ENCODE results near the gene RING1. TPM values are rescaled to one million over a fixed set of nuclear protein-coding genes. Genes with fewer than 3 reads are reported as not detected.

RING1 gene
- polyA plus RNA-seq, 6 donors from 2014 or later = 2.8 to 12.1 (median 7.4) TPM

- H3K4me1 Mint-ChIP-seq = peaks cover 35 to 37% (median 37%) of the 10 kb centered on the region in 3 donors
- H3K27me3 Mint-ChIP-seq = peaks cover 21 to 49% (median 46%) of the 10 kb centered on the region in 3 donors
- H3K27ac Mint-ChIP-seq = peak within 1 kb of the TSS in 4 of 6 donors; percentile 46 to 88 (median 72)
- peak; percentile 66 to 71 for ATAC-seq (ENCODE audit: low read depth in 2 of 2)
- DNase-seq = peak; percentile 34
- peak within 1 kb of the TSS; percentile 78 to 96 (median 90) for H3K4me3 Mint-ChIP-seq
- peaks cover 0 to 24% of the 10 kb centered on the region in 2 donors for H3K36me3 Mint-ChIP-seq
- H3K9me3 Mint-ChIP-seq = peaks cover 0 to 5% (median 0%) of the 10 kb centered on the region in 7 donors
Observed at GRCh38 chr6:33192105-33192646, 16.1 kb upstream of the RING1 start, which contains the start of gene COL11A2. COL11A2 (minus strand) TSS chr6:33192467; CDS start chr6:33192240, 227 bp downstream.

GRCh38 chr6:33192671-33193602 lies 15.4 kb upstream of the RING1 start:
- Mint-ChIP-seq H3K27me3 (peaks cover 17 to 41% (median 38%) of the 10 kb centered on the region in 3 donors), H3K9me3 (peaks cover 0 to 2% (median 0%) of the 10 kb centered on the region in 7 donors), H3K4me3 (peak overlapping the region; percentile 78 to 96 (median 90)), H3K36me3 (peaks cover 0 to 24% of the 10 kb centered on the region in 2 donors), H3K27ac (peak overlapping the region in 3 of 6 donors; percentile 42 to 88 (median 64)), H3K4me1 (peaks cover 36 to 39% (median 38%) of the 10 kb centered on the region in 3 donors)
- DNase-seq = peak; percentile 44
- peak; percentile 46 to 49 for ATAC-seq (ENCODE audit: low read depth in 2 of 2)

- Mint-ChIP-seq H3K4me3 (peak overlapping the region in 7 of 8 donors; percentile 24 to 84 (median 69)), H3K27me3 (peaks cover 11 to 34% (median 32%) of the 10 kb centered on the region in 3 donors), H3K4me1 (peaks cover 43 to 46% (median 43%) of the 10 kb centered on the region in 3 donors), H3K27ac (peak overlapping the region in 2 of 6 donors; percentile 70 to 84), H3K36me3 (peaks cover 0 to 24% of the 10 kb centered on the region in 2 donors), H3K9me3 (no peaks in the 10 kb centered on the region)
- no peak for ATAC-seq (ENCODE audit: low read depth in 2 of 2)
- DNase-seq = no peak
Observed at GRCh38 chr6:33193619-33194018, 14.7 kb upstream of the RING1 start.

GRCh38 chr6:33194431-33194979 lies 13.8 kb upstream of the RING1 start:
- Mint-ChIP-seq H3K27ac (no peak overlapping the region), H3K4me1 (peaks cover 52 to 54% (median 52%) of the 10 kb centered on the region in 3 donors), H3K9me3 (no peaks in the 10 kb centered on the region), H3K36me3 (peaks cover 0 to 24% of the 10 kb centered on the region in 2 donors), H3K27me3 (peaks cover 11 to 26% (median 26%) of the 10 kb centered on the region in 3 donors), H3K4me3 (peak overlapping the region in 3 of 8 donors; percentile 61 to 79 (median 69))
- no peak for ATAC-seq (ENCODE audit: low read depth in 2 of 2)
- no peak for DNase-seq

GRCh38 chr6:33195304-33196165 lies 12.8 kb upstream of the RING1 start:
- Mint-ChIP-seq H3K27me3 (peaks cover 8 to 16% (median 15%) of the 10 kb centered on the region in 3 donors), H3K4me1 (peaks cover 54 to 59% (median 57%) of the 10 kb centered on the region in 3 donors), H3K4me3 (peak overlapping the region in 1 of 8 donors; percentile 79), H3K9me3 (no peaks in the 10 kb centered on the region), H3K27ac (peak overlapping the region in 1 of 6 donors; percentile 88), H3K36me3 (peaks cover 0 to 24% of the 10 kb centered on the region in 2 donors)
- DNase-seq = no peak
- no peak for ATAC-seq (ENCODE audit: low read depth in 2 of 2)

GRCh38 chr6:33197431-33198048 lies 10.8 kb upstream of the RING1 start:
- ATAC-seq (ENCODE audit: low read depth in 2 of 2) (peak; percentile 26 to 29), DNase-seq (peak; percentile 54)
- Mint-ChIP-seq H3K4me1 (peaks cover 59 to 73% (median 66%) of the 10 kb centered on the region in 3 donors), H3K4me3 (peak overlapping the region; percentile 7 to 99 (median 74)), H3K27ac (peak overlapping the region in 3 of 6 donors; percentile 50 to 65 (median 50)), H3K36me3 (peaks cover 7 to 26% of the 10 kb centered on the region in 2 donors), H3K27me3 (no peaks in the 10 kb centered on the region), H3K9me3 (no peaks in the 10 kb centered on the region)

GRCh38 chr6:33198159-33198852 lies 10.0 kb upstream of the RING1 start:
- H3K36me3 Mint-ChIP-seq = peaks cover 13 to 33% of the 10 kb centered on the region in 2 donors
- peak overlapping the region in 3 of 6 donors; percentile 29 to 96 (median 91) for H3K27ac Mint-ChIP-seq
- ATAC-seq (ENCODE audit: low read depth in 2 of 2) (no peak), DNase-seq (no peak)
- no peaks in the 10 kb centered on the region for H3K9me3 Mint-ChIP-seq
- peak overlapping the region; percentile 77 to 100 (median 92) for H3K4me3 Mint-ChIP-seq
- H3K4me1 Mint-ChIP-seq = peaks cover 60 to 76% (median 67%) of the 10 kb centered on the region in 3 donors
- H3K27me3 Mint-ChIP-seq = no peaks in the 10 kb centered on the region

GRCh38 chr6:33198853-33199436 lies 9.4 kb upstream of the RING1 start:
- Mint-ChIP-seq H3K4me3 (peak overlapping the region; percentile 90 to 100 (median 97)), H3K9me3 (no peaks in the 10 kb centered on the region), H3K36me3 (peaks cover 13 to 34% of the 10 kb centered on the region in 2 donors), H3K27ac (peak overlapping the region in 4 of 6 donors; percentile 75 to 96 (median 84)), H3K4me1 (peaks cover 65 to 77% (median 69%) of the 10 kb centered on the region in 3 donors), H3K27me3 (no peaks in the 10 kb centered on the region)
- DNase-seq (no peak), ATAC-seq (ENCODE audit: low read depth in 2 of 2) (no peak)

GRCh38 chr6:33199687-33200218 lies 8.5 kb upstream of the RING1 start:
- ATAC-seq (ENCODE audit: low read depth in 2 of 2) (peak; percentile 4 to 12), DNase-seq (no peak)
- Mint-ChIP-seq H3K36me3 (peaks cover 13 to 34% of the 10 kb centered on the region in 2 donors), H3K4me1 (peaks cover 69 to 76% (median 75%) of the 10 kb centered on the region in 3 donors), H3K4me3 (peak overlapping the region; percentile 90 to 100 (median 97)), H3K9me3 (no peaks in the 10 kb centered on the region), H3K27me3 (no peaks in the 10 kb centered on the region), H3K27ac (peak overlapping the region; percentile 18 to 96 (median 76))

- no peaks in the 10 kb centered on the region for H3K9me3 Mint-ChIP-seq
- peak; percentile 96 for DNase-seq
- peaks cover 13 to 31% of the 10 kb centered on the region in 2 donors for H3K36me3 Mint-ChIP-seq
- H3K4me1 Mint-ChIP-seq = peaks cover 74 to 83% (median 80%) of the 10 kb centered on the region in 3 donors
- H3K27ac Mint-ChIP-seq = peak within 1 kb of the TSS; percentile 95 to 99 (median 98)
- peak within 1 kb of the TSS; percentile 99 to 100 (median 99) for H3K4me3 Mint-ChIP-seq
- ATAC-seq (ENCODE audit: low read depth in 2 of 2) = peak; percentile 75 to 78
- no peaks in the 10 kb centered on the region for H3K27me3 Mint-ChIP-seq
Observed at GRCh38 chr6:33200219-33201146, 7.8 kb upstream of the RING1 start, which contains the start of the genes RXRB and SLC39A7. RXRB (minus strand) TSS chr6:33200665; CDS start chr6:33200476, 189 bp downstream. SLC39A7 (plus strand) TSS chr6:33200867; CDS start chr6:33201246, 379 bp downstream.

Data from naive B cell (primary cell).